ENCODE data around the gene MDH2. TPM values are rescaled to one million over a fixed set of nuclear protein-coding genes. Genes with fewer than 3 reads are reported as not detected.

Gene MDH2
- total and polyA plus RNA-seq, 2 of the 4 experiments (the other 2 are of a cell fraction), result 55.4 to 206 TPM

GRCh38 chr7:76002139-76002538 is 45.8 kb upstream of the MDH2 start (continued):
- TF ChIP-seq CTCF (conservative IDR thresholded peaks at IDR 0.05; ENCODE audit: low read depth, low read length), result no peak
- no peak for TF ChIP-seq POLR2A (IDR thresholded peaks at IDR 0.05; ENCODE audit: low read depth, low read length)

GRCh38 chr7:76002822-76003221 is 45.1 kb upstream of the MDH2 start:
- no CpG with 5 or more reads among the region's 3 CpGs for WGBS, 2 experiments (ENCODE audit: extremely low coverage in 2 of 2, insufficient read length in 1 of 2)
- Histone ChIP-seq H2AK9ac (replicated peaks; ENCODE audit: low read depth, low read length, poor library complexity) (no peak overlapping the region), H3K14ac (replicated peaks; ENCODE audit: low read depth, low read length) (no peak overlapping the region), H3K27me3 (ENCODE audit: control insufficient read depth, insufficient read depth, low read length) (no peaks in the 10 kb centered on the region), H3K4me1 (ENCODE audit: control insufficient read depth, insufficient read depth, low read length) (no peaks in the 10 kb centered on the region), H3K23ac (ENCODE audit: low read depth, low read length) (no peak overlapping the region), H3K36me3 (ENCODE audit: control insufficient read depth, insufficient read depth, low read length) (peaks cover 30% of the 10 kb centered on the region), H3K9ac (ENCODE audit: low read depth, low read length) (no peak overlapping the region), H3K27ac (ENCODE audit: insufficient read depth, low read length) (no peak overlapping the region), H2BK120ac (ENCODE audit: low read depth, low read length) (no peak overlapping the region), H4K91ac (ENCODE audit: insufficient read depth, low read depth, low read length) (no peak overlapping the region), H4K5ac (ENCODE audit: low read depth, low read length) (no peak overlapping the region), H2AK5ac (ENCODE audit: low read depth, low read length) (no peak overlapping the region), H2BK5ac (ENCODE audit: low read depth, low read length, poor library complexity, severe bottlenecking) (no peak overlapping the region), H3K18ac (ENCODE audit: low read depth, low read length) (no peak overlapping the region), H3K79me1 (ENCODE audit: low read depth in 1 of 2, low read length in 2 of 2) (peaks cover 0 to 3% of the 10 kb centered on the region in 2 experiments; a peak in 1 of 4 replicates), H2BK15ac (ENCODE audit: low read depth, low read length) (no peak overlapping the region), H2AFZ (replicated peaks; ENCODE audit: low read length, poor library complexity) (no peak overlapping the region), H3K9me3 (ENCODE audit: control insufficient read depth, insufficient read depth, low read length) (no peaks in the 10 kb centered on the region), H3K4me2 (ENCODE audit: low read depth, low read length) (no peak overlapping the region), H2BK20ac (ENCODE audit: low read depth, low read length) (no peak overlapping the region), H4K8ac (ENCODE audit: low read depth in 2 of 2, low read length in 2 of 2) (no peak overlapping the region), H3K9me1 (ENCODE audit: insufficient read depth, low read length) (peaks cover 4% of the 10 kb centered on the region; the same call in 1 of the 2 replicates), H3K56ac (ENCODE audit: extremely low read depth, insufficient read depth, low read length) (no peak overlapping the region), H4K20me1 (ENCODE audit: insufficient read depth, low read length) (0 out of 2 replicates have a peak, but pooled peaks cover 3% of the 10 kb centered on the region), H3K4me3 (ENCODE audit: insufficient read depth, low read depth, low read length) (no peak overlapping the region), H3K4ac (ENCODE audit: low read depth, low read length) (no peak overlapping the region)
- in situ Hi-C loops (cut with MboI; ENCODE audit: low sequenced_read_pairs), result no loop called here
- BruUV-seq (replicated peaks), result no TSS peak
- dilution Hi-C loops (cut with HindIII; ENCODE audit: low sequenced_read_pairs, unreplicated experiment), result no loop called here
- ChIA-PET CTCF (no interaction called here), POLR2A (ENCODE audit: unreplicated experiment) (no interaction called here)
- no peak for DNase-seq
- ATAC-seq (ENCODE audit: low read depth), result no peak
- intact Hi-C loops (cut with micrococcal nuclease), result no loop called here
- no peak for TF ChIP-seq RFX5 (IDR thresholded peaks at IDR 0.05; ENCODE audit: low read depth, low read length)
- TF ChIP-seq MAFK (IDR thresholded peaks at IDR 0.05; ENCODE audit: low read depth, low read length), result no peak
- TF ChIP-seq SMC3 (IDR thresholded peaks at IDR 0.05; ENCODE audit: low read depth, low read length), result no peak
- no peak for TF ChIP-seq RCOR1 (IDR thresholded peaks at IDR 0.05; ENCODE audit: insufficient replicate concordance, low read length)
- no peak for TF ChIP-seq MXI1 (IDR thresholded peaks at IDR 0.05; ENCODE audit: borderline replicate concordance, low read depth, low read length)
- TF ChIP-seq CEBPB (IDR thresholded peaks at IDR 0.05; ENCODE audit: low read depth, low read length), result no peak
- TF ChIP-seq CHD1 (IDR thresholded peaks at IDR 0.05; ENCODE audit: low read depth, low read length), result no peak
- no peak for TF ChIP-seq POLR2A (IDR thresholded peaks at IDR 0.05; ENCODE audit: low read depth, low read length)
- no peak for TF ChIP-seq NFE2L2 (IDR thresholded peaks at IDR 0.05; ENCODE audit: low read depth, low read length)
- TF ChIP-seq RAD21 (IDR thresholded peaks at IDR 0.05; ENCODE audit: low read length), result no peak
- no peak for TF ChIP-seq BHLHE40 (IDR thresholded peaks at IDR 0.05; ENCODE audit: low read depth, low read length)
- TF ChIP-seq ELK1 (IDR thresholded peaks at IDR 0.05; ENCODE audit: borderline replicate concordance, low read depth, low read length), result no peak
- no peak for TF ChIP-seq MAZ (IDR thresholded peaks at IDR 0.05; ENCODE audit: borderline replicate concordance, low read depth, low read length)
- no peak for TF ChIP-seq FOS (IDR thresholded peaks at IDR 0.05; ENCODE audit: low read depth, low read length)
